ENCODE results near the gene RYR1. TPM values are rescaled to one million over a fixed set of nuclear protein-coding genes. Genes with fewer than 3 reads are reported as not detected.

RYR1 gene
- total and polyA plus RNA-seq, 2 of the 13 experiments (the other 11 are each of a cell fraction or from before 2014, with no cell fraction given) = 0.03 TPM; not detected in 1

- Histone ChIP-seq H3K79me2 (ENCODE audit: insufficient read depth, low read length) (no peaks in the 10 kb centered on the region), H3K4me3 (replicated peaks in 1 of 3; ENCODE audit: insufficient read depth in 1 of 3, low read depth in 2 of 3, low read length in 3 of 3) (no peak overlapping the region), H3K4me2 (ENCODE audit: low read depth, low read length) (no peak overlapping the region), H2AFZ (ENCODE audit: low read length) (no peak overlapping the region), H3K27me3 (ENCODE audit: control insufficient read depth in 1 of 2, insufficient read depth in 2 of 2, low read length in 2 of 2) (peaks cover 1 to 18% of the 10 kb centered on the region in 2 experiments; a peak in 4 of 5 replicates), H3K36me3 (replicated peaks in 1 of 2; ENCODE audit: control insufficient read depth in 1 of 2, insufficient read depth in 2 of 2, low read length in 2 of 2) (no peaks in the 10 kb centered on the region), H3K9me3 (ENCODE audit: low read length) (no peaks in the 10 kb centered on the region), H3K27ac (ENCODE audit: extremely low read length, insufficient read depth, low read length) (no peak overlapping the region), H3K4me1 (ENCODE audit: insufficient read depth, low read length) (0 out of 2 replicates have a peak, but pooled peaks cover 15% of the 10 kb centered on the region), H4K20me1 (ENCODE audit: insufficient read depth, low read length) (no peaks in the 10 kb centered on the region; the same call in 1 of the 2 replicates), H3K9ac (ENCODE audit: insufficient read depth, low read depth, low read length) (no peak overlapping the region)
- ChIA-PET POLR2A (no interaction called here), CTCF (ENCODE audit: low intra/inter-chr PET ratio, low total read pairs) (no interaction called here)
- no peak for DNase-seq (ENCODE audit: low spot score)
- BruUV-seq (replicated peaks) = no TSS peak
- in situ Hi-C loops (cut with HindIII; ENCODE audit: extremely low pct_ligation_motif_present, low pct_unique_long_range_greater_than_20kb) (no loop called here), intact Hi-C loops (cut with micrococcal nuclease; ENCODE audit: unreplicated experiment) (no loop called here)
- ATAC-seq = no peak
- FAIRE-seq = no peak
- WGBS (ENCODE audit: low lambda C conversion rate) = 15% methylated on average over 3 of the region's 21 CpGs
- TF ChIP-seq ZNF660 (CRISPR knock-in tag; IDR thresholded peaks at IDR 0.05; ENCODE audit: borderline replicate concordance, low read depth) = no peak
- no peak for TF ChIP-seq GPBP1L1 (CRISPR knock-in tag; IDR thresholded peaks at IDR 0.05)
- no peak for TF ChIP-seq HNRNPLL (IDR thresholded peaks at IDR 0.05; ENCODE audit: low read depth, low read length, poor library complexity, severe bottlenecking)
- TF ChIP-seq ZNF441 (CRISPR knock-in tag; IDR thresholded peaks at IDR 0.05; ENCODE audit: borderline replicate concordance) = no peak
- no peak for TF ChIP-seq NFE2L1 (CRISPR knock-in tag; IDR thresholded peaks at IDR 0.05; ENCODE audit: borderline replicate concordance)
- no peak for TF ChIP-seq SP4 (CRISPR knock-in tag; IDR thresholded peaks at IDR 0.05)
- no peak for TF ChIP-seq ZNF143 (CRISPR knock-in tag; IDR thresholded peaks at IDR 0.05)
- TF ChIP-seq ZNF224 (CRISPR knock-in tag; IDR thresholded peaks at IDR 0.05) = no peak
These were observed 60.9 kb downstream of the RYR1 start for GRCh38 chr19:38494379-38494778.
